NCI-H526 (cell line): ENCODE measurements around the gene HAX1.
"Not testable (repeated sequence)": the region's sequence is repeated elsewhere in the genome, so short reads cannot be mapped to it uniquely, and the experiment has no call there.

Source experiments
- DNase-seq, 2 experiments: peaks; one replicate each; lab custom pipeline; 2025; lab: John Stamatoyannopoulos, UW

HAX1 gene

GRCh38 chr1:154272217-154272998 lies at the start of gene HAX1:
Gene HAX1 (plus strand): TSS chr1:154272629. CDS start chr1:154272724, 95 bp downstream.
- DNase-seq: peak; percentile 97 to 99

- no peak for DNase-seq
Observed at GRCh38 chr1:154222918-154223317, 49.5 kb upstream of the HAX1 start.

- DNase-seq: no peak
Observed at GRCh38 chr1:154223621-154224020, 48.8 kb upstream of the HAX1 start.

GRCh38 chr1:154225370-154225769 lies 47.1 kb upstream of the HAX1 start:
- DNase-seq: no peak

GRCh38 chr1:154231112-154231511 lies 41.3 kb upstream of the HAX1 start:
- DNase-seq: not testable (repeated sequence)

- not testable (repeated sequence) for DNase-seq
Observed at GRCh38 chr1:154233127-154233526, 39.3 kb upstream of the HAX1 start.

- no peak for DNase-seq
Observed at GRCh38 chr1:154236855-154237254, 35.6 kb upstream of the HAX1 start.

GRCh38 chr1:154237435-154237834 lies 35.0 kb upstream of the HAX1 start:
- DNase-seq: no peak

- no peak for DNase-seq
Observed at GRCh38 chr1:154237880-154238506, 34.4 kb upstream of the HAX1 start.

- no peak for DNase-seq
Observed at GRCh38 chr1:154239491-154239890, 32.9 kb upstream of the HAX1 start.

- no peak for DNase-seq
Observed at GRCh38 chr1:154240294-154240833, 32.1 kb upstream of the HAX1 start.

GRCh38 chr1:154241703-154242351 lies 30.6 kb upstream of the HAX1 start:
- DNase-seq: no peak

- no peak for DNase-seq
Observed at GRCh38 chr1:154253671-154254070, 18.8 kb upstream of the HAX1 start.

- no peak for DNase-seq
Observed at GRCh38 chr1:154256686-154257085, 15.7 kb upstream of the HAX1 start.

GRCh38 chr1:154258784-154259183 lies 13.6 kb upstream of the HAX1 start:
- DNase-seq: no peak

GRCh38 chr1:154260127-154260526 lies 12.3 kb upstream of the HAX1 start:
- DNase-seq: no peak

- DNase-seq: peak in 1 of 2 experiments; percentile 16
Observed at GRCh38 chr1:154263465-154264332, 8.7 kb upstream of the HAX1 start.

- no peak for DNase-seq
Observed at GRCh38 chr1:154264454-154264853, 8.0 kb upstream of the HAX1 start.

GRCh38 chr1:154265586-154265985 lies 6.8 kb upstream of the HAX1 start:
- DNase-seq: no peak

GRCh38 chr1:154270833-154271232 lies 1.6 kb upstream of the HAX1 start:
- DNase-seq: no peak

GRCh38 chr1:154272999-154273563 lies 652 bp downstream of the HAX1 start:
- DNase-seq: no peak
